ENCODE results near the gene NHEJ1.

Gene NHEJ1

GRCh38 chr2:219028996-219029828 lies 131.4 kb downstream of the NHEJ1 start:
- no peaks in the 10 kb centered on the region for H3K27me3 ChIP-seq (ENCODE audit: low read depth, low read length)
- H3K27ac ChIP-seq (ENCODE audit: low read length) = no peak overlapping the region
- H3K4me1 ChIP-seq (ENCODE audit: control insufficient read depth in 1 of 2, insufficient read depth in 2 of 2, low read length in 2 of 2) = no peaks in the 10 kb centered on the region
- no peak overlapping the region for H3K4me3 ChIP-seq (ENCODE audit: low read depth in 1 of 2, low read length in 2 of 2)
- H3K36me3 ChIP-seq (ENCODE audit: control insufficient read depth in 1 of 2, insufficient read depth in 2 of 2, low read length in 2 of 2) = no peaks in the 10 kb centered on the region
- no peaks in the 10 kb centered on the region for H3K9me3 ChIP-seq (ENCODE audit: control insufficient read depth in 1 of 2, low read length in 2 of 2)

GRCh38 chr2:219028141-219028540 lies 132.5 kb downstream of the NHEJ1 start:
- no peaks in the 10 kb centered on the region for H3K27me3 ChIP-seq (ENCODE audit: low read depth, low read length)
- H3K4me3 ChIP-seq (ENCODE audit: low read depth in 1 of 2, low read length in 2 of 2) = no peak overlapping the region

GRCh38 chr2:219027511-219028055 lies 133.0 kb downstream of the NHEJ1 start:
- Histone ChIP-seq H3K27me3 (ENCODE audit: low read depth, low read length) (no peaks in the 10 kb centered on the region), H3K4me1 (ENCODE audit: control insufficient read depth in 1 of 2, insufficient read depth in 2 of 2, low read length in 2 of 2) (no peaks in the 10 kb centered on the region), H3K27ac (ENCODE audit: low read length) (no peak overlapping the region), H3K4me3 (ENCODE audit: low read depth in 1 of 2, low read length in 2 of 2) (no peak overlapping the region), H3K36me3 (ENCODE audit: control insufficient read depth in 1 of 2, insufficient read depth in 2 of 2, low read length in 2 of 2) (no peaks in the 10 kb centered on the region), H3K9me3 (ENCODE audit: control insufficient read depth in 1 of 2, low read length in 2 of 2) (no peaks in the 10 kb centered on the region)

More at GRCh38 chr2:219028141-219028540, 132.5 kb downstream of the NHEJ1 start:
- Histone ChIP-seq H3K27ac (ENCODE audit: low read length) (no peak overlapping the region), H3K9me3 (ENCODE audit: control insufficient read depth in 1 of 2, low read length in 2 of 2) (no peaks in the 10 kb centered on the region), H3K4me1 (ENCODE audit: control insufficient read depth in 1 of 2, insufficient read depth in 2 of 2, low read length in 2 of 2) (no peaks in the 10 kb centered on the region), H3K36me3 (ENCODE audit: control insufficient read depth in 1 of 2, insufficient read depth in 2 of 2, low read length in 2 of 2) (no peaks in the 10 kb centered on the region)

- no peak overlapping the region for H3K27ac ChIP-seq (ENCODE audit: low read length)
- no peak overlapping the region for H3K4me3 ChIP-seq (ENCODE audit: low read depth in 1 of 2, low read length in 2 of 2)
- no peaks in the 10 kb centered on the region for H3K36me3 ChIP-seq (ENCODE audit: control insufficient read depth in 1 of 2, insufficient read depth in 2 of 2, low read length in 2 of 2)
- no peaks in the 10 kb centered on the region for H3K4me1 ChIP-seq (ENCODE audit: control insufficient read depth in 1 of 2, insufficient read depth in 2 of 2, low read length in 2 of 2)
- no peaks in the 10 kb centered on the region for H3K27me3 ChIP-seq (ENCODE audit: low read depth, low read length)
- no peaks in the 10 kb centered on the region for H3K9me3 ChIP-seq (ENCODE audit: control insufficient read depth in 1 of 2, low read length in 2 of 2)
These were observed 133.7 kb downstream of the NHEJ1 start for GRCh38 chr2:219026946-219027345.

GRCh38 chr2:219025637-219026585 lies 134.7 kb downstream of the NHEJ1 start:
- no peaks in the 10 kb centered on the region for H3K27me3 ChIP-seq (ENCODE audit: low read depth, low read length)
- H3K36me3 ChIP-seq (ENCODE audit: control insufficient read depth in 1 of 2, insufficient read depth in 2 of 2, low read length in 2 of 2) = no peaks in the 10 kb centered on the region
- no peak overlapping the region for H3K4me3 ChIP-seq (ENCODE audit: low read depth in 1 of 2, low read length in 2 of 2)
- no peak overlapping the region for H3K27ac ChIP-seq (ENCODE audit: low read length)
- no peaks in the 10 kb centered on the region for H3K4me1 ChIP-seq (ENCODE audit: control insufficient read depth in 1 of 2, insufficient read depth in 2 of 2, low read length in 2 of 2)
- no peaks in the 10 kb centered on the region for H3K9me3 ChIP-seq (ENCODE audit: control insufficient read depth in 1 of 2, low read length in 2 of 2)

Measured in muscle layer of duodenum (tissue), 2 donors.